ENCODE measurements around the gene NMNAT2.

DNA sequence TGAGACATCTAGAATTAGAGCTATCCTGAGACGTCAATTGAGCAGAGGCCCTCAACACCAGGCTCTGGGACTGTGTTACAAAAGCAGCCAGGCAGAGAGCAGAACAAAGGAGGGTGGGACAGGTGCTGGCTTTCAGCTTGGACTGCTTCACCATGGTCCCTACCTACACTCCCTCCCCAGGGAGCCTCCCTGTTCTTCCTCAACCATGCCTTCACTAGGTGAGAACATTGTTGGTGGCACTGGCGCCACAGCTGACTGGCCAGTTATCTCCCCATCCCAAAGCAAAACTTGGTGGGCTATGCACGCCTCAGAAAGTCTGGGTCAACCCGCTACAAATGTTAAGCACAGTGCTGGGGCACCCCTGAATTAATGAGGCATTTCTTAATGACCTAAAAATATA, 87.8 kb downstream of the NMNAT2 start:
- TF ChIP-seq, protein P1, sequence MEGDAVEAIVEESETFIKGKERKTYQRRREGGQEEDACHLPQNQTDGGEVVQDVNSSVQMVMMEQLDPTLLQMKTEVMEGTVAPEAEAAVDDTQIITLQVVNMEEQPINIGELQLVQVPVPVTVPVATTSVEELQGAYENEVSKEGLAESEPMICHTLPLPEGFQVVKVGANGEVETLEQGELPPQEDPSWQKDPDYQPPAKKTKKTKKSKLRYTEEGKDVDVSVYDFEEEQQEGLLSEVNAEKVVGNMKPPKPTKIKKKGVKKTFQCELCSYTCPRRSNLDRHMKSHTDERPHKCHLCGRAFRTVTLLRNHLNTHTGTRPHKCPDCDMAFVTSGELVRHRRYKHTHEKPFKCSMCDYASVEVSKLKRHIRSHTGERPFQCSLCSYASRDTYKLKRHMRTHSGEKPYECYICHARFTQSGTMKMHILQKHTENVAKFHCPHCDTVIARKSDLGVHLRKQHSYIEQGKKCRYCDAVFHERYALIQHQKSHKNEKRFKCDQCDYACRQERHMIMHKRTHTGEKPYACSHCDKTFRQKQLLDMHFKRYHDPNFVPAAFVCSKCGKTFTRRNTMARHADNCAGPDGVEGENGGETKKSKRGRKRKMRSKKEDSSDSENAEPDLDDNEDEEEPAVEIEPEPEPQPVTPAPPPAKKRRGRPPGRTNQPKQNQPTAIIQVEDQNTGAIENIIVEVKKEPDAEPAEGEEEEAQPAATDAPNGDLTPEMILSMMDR (IDR thresholded peaks at IDR 0.05), result no peak
- no peak for TF ChIP-seq POLR2A (IDR thresholded peaks at IDR 0.05)

All from Peyer's patch (tissue), 4 donors.